Stimulated activated CD8-positive, alpha-beta memory T cell treated with anti-CD3 and anti-CD28 coated beads, Interleukin-15, amount 100 ng/mL, for 1 hour (primary cell): ENCODE measurements around the gene GIMAP8.
"Not testable (repeated sequence)": the region's sequence is repeated elsewhere in the genome, so short reads cannot be mapped to it uniquely, and the experiment has no call there.

Experiments
- DNase-seq: peaks from one replicate; pipeline ENCODE4 v3.0.0-alpha.2; 2020; ENCODE audit warnings: low read depth

Gene GIMAP8

GRCh38 chr7:150439967-150440366 lies 10.5 kb upstream of the GIMAP8 start:
- DNase-seq: no peak

- no peak for DNase-seq
Observed at GRCh38 chr7:150441524-150441923, 8.9 kb upstream of the GIMAP8 start.

- no peak for DNase-seq
Observed at GRCh38 chr7:150442811-150443210, 7.6 kb upstream of the GIMAP8 start.

- no peak for DNase-seq
Observed at GRCh38 chr7:150443793-150444540, 6.5 kb upstream of the GIMAP8 start.

- DNase-seq: no peak
Observed at GRCh38 chr7:150444674-150445365, 5.6 kb upstream of the GIMAP8 start.

- DNase-seq: no peak
Observed at GRCh38 chr7:150446288-150446938, 4.0 kb upstream of the GIMAP8 start.

GRCh38 chr7:150447966-150448788 lies 2.3 kb upstream of the GIMAP8 start:
- DNase-seq: no peak

- peak; percentile 76 for DNase-seq
Observed at GRCh38 chr7:150448789-150449147, 1.7 kb upstream of the GIMAP8 start.

- no peak for DNase-seq
Observed at GRCh38 chr7:150449206-150449952, 1.1 kb upstream of the GIMAP8 start.

- DNase-seq: peak; percentile 40
Observed at GRCh38 chr7:150451097-150451793, 815 bp downstream of the GIMAP8 start.

- DNase-seq: no peak
Observed at GRCh38 chr7:150451833-150452461, 1.5 kb downstream of the GIMAP8 start.

- DNase-seq: no peak
Observed at GRCh38 chr7:150453181-150453580, 2.8 kb downstream of the GIMAP8 start.

GRCh38 chr7:150453892-150454291 lies 3.5 kb downstream of the GIMAP8 start:
- DNase-seq: no peak

GRCh38 chr7:150457064-150457463 lies 6.6 kb downstream of the GIMAP8 start:
- not testable (repeated sequence) for DNase-seq

GRCh38 chr7:150458235-150458634 lies 7.8 kb downstream of the GIMAP8 start:
- DNase-seq: no peak

- DNase-seq: no peak
Observed at GRCh38 chr7:150458756-150459155, 8.3 kb downstream of the GIMAP8 start.

GRCh38 chr7:150461520-150461919 lies 11.1 kb downstream of the GIMAP8 start:
- no peak for DNase-seq

- no peak for DNase-seq
Observed at GRCh38 chr7:150462413-150462812, 12.0 kb downstream of the GIMAP8 start.

- no peak for DNase-seq
Observed at GRCh38 chr7:150463461-150463860, 13.0 kb downstream of the GIMAP8 start.

GRCh38 chr7:150464962-150465361 lies 14.5 kb downstream of the GIMAP8 start:
- DNase-seq: no peak
